GM12865 (cell line): ENCODE data around the gene PRKCE.

Experiments
- DNase-seq: peaks from one replicate; pipeline ENCODE4 v3.0.0; 2010; ENCODE audit warnings: low read depth
- H3K4me3 ChIP-seq: 2 replicates; pipeline ENCODE4 v1.5.1; 2011; ENCODE audit warnings: mild to moderate bottlenecking, low read depth, low read length, control low read depth
- CTCF ChIP-seq: IDR thresholded peaks from 2 replicates; pipeline ENCODE4 v1.5.1; 2011; ENCODE audit warnings: low read length, control low read depth, low read depth, inconsistent platforms; ENCODE audit not compliant: insufficient read depth; ENCODE audit errors: missing control alignments

Gene PRKCE

GRCh38 chr2:46167924-46168323 is 516.4 kb downstream of the PRKCE start:
- TF ChIP-seq CTCF = no peak
- no peak overlapping the region for H3K4me3 ChIP-seq
- no peak for DNase-seq

DNA sequence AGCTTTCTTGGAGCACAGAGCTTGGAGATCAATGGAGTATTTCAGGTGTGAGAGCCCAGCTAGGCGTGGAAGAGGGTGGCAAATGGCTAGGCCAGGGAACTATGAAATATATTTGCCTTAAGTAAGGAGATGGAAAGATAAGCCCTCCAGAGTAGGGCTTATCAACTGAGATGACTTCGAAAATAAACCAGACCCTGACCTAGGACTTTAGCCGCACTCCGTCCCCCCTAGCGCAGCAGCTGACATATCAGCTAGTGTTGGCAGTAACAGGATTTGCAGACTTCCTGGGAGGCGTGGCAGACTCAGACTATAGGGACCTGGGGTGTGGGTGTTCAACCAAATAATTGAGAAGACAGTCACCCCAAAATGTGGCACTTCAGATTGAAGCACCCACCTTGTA is 518.0 kb downstream of the PRKCE start:
- no peak for DNase-seq
- TF ChIP-seq CTCF = no peak
- no peak overlapping the region for H3K4me3 ChIP-seq

DNA sequence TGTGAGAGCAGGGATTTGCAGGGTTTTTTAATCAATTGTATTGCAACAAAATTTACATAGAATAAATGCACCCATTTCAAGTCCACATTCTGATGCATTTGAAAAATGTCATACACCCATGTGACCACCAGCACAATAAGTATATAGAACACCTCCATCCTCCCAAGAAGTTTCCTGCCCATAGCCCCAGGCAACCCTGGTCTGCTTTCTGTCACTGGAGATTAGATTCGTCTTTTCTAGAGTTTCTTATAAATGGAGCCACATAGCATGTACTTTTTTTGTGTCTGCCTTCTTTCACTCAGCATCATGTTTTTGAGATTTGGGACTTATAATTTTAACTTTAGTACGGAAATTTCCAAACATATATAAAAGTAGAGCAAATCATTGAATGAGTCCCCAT is 518.6 kb downstream of the PRKCE start:
- no peak overlapping the region for H3K4me3 ChIP-seq
- no peak for TF ChIP-seq CTCF
- no peak for DNase-seq

DNA sequence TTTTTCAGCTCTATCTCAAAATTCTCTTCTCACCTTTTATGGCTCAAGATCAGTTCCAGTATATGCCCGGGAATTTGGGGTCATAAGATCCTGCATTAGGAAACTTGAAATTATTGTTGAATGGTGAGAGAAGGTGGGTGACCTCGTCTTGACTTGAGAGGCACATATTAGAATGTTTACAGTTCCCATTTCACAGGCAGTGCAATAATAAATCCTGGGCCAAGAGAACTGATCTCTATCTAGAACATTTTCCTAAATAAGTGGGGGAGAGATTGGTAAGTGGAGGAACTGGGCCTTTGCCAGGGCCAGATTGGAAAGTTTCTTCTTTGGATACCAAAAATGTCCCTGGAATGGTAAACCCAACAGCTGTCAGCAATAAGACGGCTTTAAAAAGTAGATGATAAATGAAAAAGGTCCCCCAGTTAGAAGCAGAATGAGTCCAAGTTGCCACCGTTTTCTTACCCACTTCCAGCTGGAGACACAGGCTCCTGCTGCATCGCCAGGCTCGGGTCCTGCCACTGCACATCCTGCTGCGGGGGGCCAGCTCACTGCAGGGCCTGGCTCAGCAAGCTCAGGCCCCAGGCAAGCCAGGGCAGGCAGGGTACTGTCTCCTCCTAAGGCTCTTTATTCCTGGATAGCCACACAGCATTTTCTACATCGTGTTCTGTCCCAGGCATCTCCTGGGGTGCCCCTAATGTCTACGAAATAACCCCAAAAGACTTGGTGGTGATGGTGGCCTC is 519.3 kb downstream of the PRKCE start:
- TF ChIP-seq CTCF = no peak
- no peak overlapping the region for H3K4me3 ChIP-seq
- DNase-seq = no peak

- H3K4me3 ChIP-seq = no peak overlapping the region
- DNase-seq = no peak
- no peak for TF ChIP-seq CTCF
Measured at GRCh38 chr2:46171411-46171953, 520.0 kb downstream of the PRKCE start.

GRCh38 chr2:46171996-46172546 is 520.6 kb downstream of the PRKCE start:
- no peak for DNase-seq
- no peak overlapping the region for H3K4me3 ChIP-seq
- no peak for TF ChIP-seq CTCF
